ENCODE results near the gene CYB561D1. TPM values are rescaled to one million over a fixed set of nuclear protein-coding genes. Genes with fewer than 3 reads are reported as not detected.

The CYB561D1 gene
- total and polyA plus RNA-seq, 2 of the 8 experiments (the other 6 are each of a cell fraction or from before 2014, with no cell fraction given): 3.6 to 3.8 TPM

GRCh38 chr1:109514846-109515245 is 21.0 kb downstream of the CYB561D1 start (continued):
- no peak for TF ChIP-seq FOSL1 (IDR thresholded peaks at IDR 0.05; ENCODE audit: insufficient read depth, low read depth, low read length)
- TF ChIP-seq CHD1 (IDR thresholded peaks at IDR 0.05; ENCODE audit: low read depth, low read length): no peak

Data from H1 (cell line).